ENCODE measurements around the gene CORO1C. TPM values are rescaled to one million over a fixed set of nuclear protein-coding genes. Genes with fewer than 3 reads are reported as not detected.
A peak's percentile ranks its signal among the peaks of the same experiment; 100 is the strongest.

Gene CORO1C
- total and polyA plus RNA-seq, 10 donors = 12.0 to 119 (median 74.8) TPM

- WGBS, 5 donors = 92 to 100% (median 96%) methylated on average over 2 of the region's 2 CpGs
- intact Hi-C loops (cut with DNase I; ENCODE audit: low total_unique reads) = no loop called here
- DNase-seq = no peak
- Histone ChIP-seq H3K36me3 (peaks cover 0 to 15% (median 0%) of the 10 kb centered on the region in 6 donors), H3K9me3 (peaks cover 0 to 9% (median 7%) of the 10 kb centered on the region in 8 donors), H3K4me3 (no peak overlapping the region), H3K27ac (peak overlapping the region; percentile 32 to 78 (median 64)), H3K27me3 (replicated peaks in 1 of 7) (no peaks in the 10 kb centered on the region), H3K4me1 (peaks cover 26 to 82% (median 58%) of the 10 kb centered on the region in 6 donors)
- no peak for TF ChIP-seq POLR2A (IDR thresholded peaks at IDR 0.05)
- TF ChIP-seq CTCF (IDR thresholded peaks at IDR 0.05 in 8 of 11, conservative IDR thresholded peaks at IDR 0.05 in 3 of 11) = no peak
- TF ChIP-seq POLR2AphosphoS5 (IDR thresholded peaks at IDR 0.05) = no peak
These were observed 115.0 kb downstream of the CORO1C start for GRCh38 chr12:108616359-108616758.

- peaks cover 0 to 9% (median 7%) of the 10 kb centered on the region in 8 donors for H3K9me3 ChIP-seq
- H3K4me3 ChIP-seq = no peak overlapping the region
- intact Hi-C loops (cut with DNase I; ENCODE audit: low total_unique reads) = no loop called here
- H3K27ac ChIP-seq = peak overlapping the region in 5 of 8 donors; percentile 44 to 78 (median 70)
- H3K36me3 ChIP-seq = peaks cover 0 to 11% (median 0%) of the 10 kb centered on the region in 6 donors
- H3K4me1 ChIP-seq = peaks cover 26 to 78% (median 54%) of the 10 kb centered on the region in 6 donors
- TF ChIP-seq POLR2A (IDR thresholded peaks at IDR 0.05) = no peak
- TF ChIP-seq CTCF (IDR thresholded peaks at IDR 0.05 in 8 of 11, conservative IDR thresholded peaks at IDR 0.05 in 3 of 11) = no peak
- TF ChIP-seq POLR2AphosphoS5 (IDR thresholded peaks at IDR 0.05) = no peak
- 88 to 100% (median 93%) methylated on average over 1 of the region's 1 CpG for WGBS, 5 donors
- no peak for DNase-seq
- no peaks in the 10 kb centered on the region for H3K27me3 ChIP-seq (replicated peaks in 1 of 7)
These were observed 115.4 kb downstream of the CORO1C start for GRCh38 chr12:108615918-108616317.

- Histone ChIP-seq H3K36me3 (no peaks in the 10 kb centered on the region), H3K9me3 (peaks cover 0 to 9% (median 7%) of the 10 kb centered on the region in 8 donors), H3K27ac (no peak overlapping the region), H3K4me1 (peaks cover 26 to 73% (median 50%) of the 10 kb centered on the region in 6 donors), H3K27me3 (replicated peaks in 1 of 7) (peaks cover 0 to 3% (median 0%) of the 10 kb centered on the region in 7 donors), H3K4me3 (no peak overlapping the region)
- 86 to 95% (median 93%) methylated on average over 6 of the region's 6 CpGs for WGBS, 5 donors
- DNase-seq = no peak
- intact Hi-C loops (cut with DNase I; ENCODE audit: low total_unique reads) = no loop called here
- TF ChIP-seq CTCF (IDR thresholded peaks at IDR 0.05 in 8 of 11, conservative IDR thresholded peaks at IDR 0.05 in 3 of 11) (no peak), POLR2AphosphoS5 (IDR thresholded peaks at IDR 0.05) (no peak), POLR2A (IDR thresholded peaks at IDR 0.05) (no peak)
These were observed 116.7 kb downstream of the CORO1C start for GRCh38 chr12:108614639-108615038.

- Histone ChIP-seq H3K4me1 (peaks cover 26 to 71% (median 50%) of the 10 kb centered on the region in 6 donors), H3K27me3 (replicated peaks in 1 of 7) (peaks cover 0 to 7% (median 0%) of the 10 kb centered on the region in 7 donors), H3K27ac (peak overlapping the region in 4 of 8 donors; percentile 32 to 44 (median 39)), H3K36me3 (no peaks in the 10 kb centered on the region), H3K4me3 (no peak overlapping the region), H3K9me3 (peaks cover 0 to 9% (median 7%) of the 10 kb centered on the region in 8 donors)
- no peak for DNase-seq
- TF ChIP-seq POLR2A (IDR thresholded peaks at IDR 0.05) (no peak), CTCF (IDR thresholded peaks at IDR 0.05 in 8 of 11, conservative IDR thresholded peaks at IDR 0.05 in 3 of 11) (no peak), POLR2AphosphoS5 (IDR thresholded peaks at IDR 0.05) (no peak)
- intact Hi-C loops (cut with DNase I; ENCODE audit: low total_unique reads) = no loop called here
- 82 to 92% (median 85%) methylated on average over 3 to 4 of the region's 4 CpGs for WGBS, 5 donors
These were observed 117.3 kb downstream of the CORO1C start for GRCh38 chr12:108614041-108614440.

Data from spleen (tissue), 11 donors.